SK-N-MC (cell line): ENCODE results near the gene SIDT2.
"Not testable (repeated sequence)": the region's sequence is repeated elsewhere in the genome, so short reads cannot be mapped to it uniquely, and the experiment has no call there.

Experiments used
- EZH2 ChIP-seq: fragments of 200-600 bp; sonication (generic); IDR thresholded peaks from one replicate; pipeline ENCODE4 v1.6.1; 2017; ENCODE audit warnings: antibody characterized with exemption
- FOXP2 ChIP-seq: optimal IDR thresholded peaks from 2 replicates; pipeline ENCODE3; 2011; ENCODE audit warnings: mild to moderate bottlenecking, moderate library complexity; ENCODE audit not compliant: insufficient read depth; ENCODE audit errors: extremely low read length, control extremely low read depth
- POLR2AphosphoS5 ChIP-seq: IDR thresholded peaks from 2 replicates; pipeline ENCODE4 v1.6.1; 2012; ENCODE audit warnings: mild to moderate bottlenecking, low read depth, low read length, borderline replicate concordance

- TF ChIP-seq EZH2, POLR2AphosphoS5, FOXP2: not testable (repeated sequence)
These were observed 28.3 kb downstream of the SIDT2 start for GRCh38 chr11:117206859-117207258.
